WTC11 (cell line): ENCODE results near the gene DRP2. TPM values are rescaled to one million over a fixed set of nuclear protein-coding genes. Genes with fewer than 3 reads are reported as not detected.

Experiments
- ATAC-seq: fragments of 200-7000 bp; cut with Tn5 transposase; 2 replicates; pipeline ENCODE4 v1.10.0; 2021; ENCODE audit warnings: mild to moderate bottlenecking, moderate library complexity
- CTCF ChIA-PET: fragments of 300-600 bp; sonication (Branson Sonifier 250); formaldehyde crosslinking; loops from one replicate; lab custom pipeline; 2021; ENCODE audit warnings: antibody characterized with exemption; lab: Charles Lee
- POLR2A ChIA-PET: fragments of 350-600 bp; sonication (Branson Sonifier 250); formaldehyde crosslinking; loops from one replicate; lab custom pipeline; 2021; ENCODE audit warnings: antibody characterized with exemption; lab: Charles Lee
- DNase-seq: peaks from one replicate; pipeline ENCODE4 v3.0.0; 2021; ENCODE audit warnings: low spot score
- H3K27ac Mint-ChIP-seq: 2 replicates; pipeline ENCODE4 v1.8.0; 2021; ENCODE audit warnings: mixed read lengths
- H3K27me3 Mint-ChIP-seq: 2 replicates; pipeline ENCODE4 v1.8.0; 2021; ENCODE audit warnings: low read depth, mild to moderate bottlenecking, moderate library complexity, mixed read lengths
- H3K36me3 Mint-ChIP-seq: 2 replicates; pipeline ENCODE4 v1.8.0; 2021; ENCODE audit warnings: mixed read lengths
- H3K4me1 Mint-ChIP-seq: 2 replicates; pipeline ENCODE4 v1.8.0; 2022; ENCODE audit warnings: mixed read lengths
- H3K4me3 Mint-ChIP-seq: 2 replicates; pipeline ENCODE4 v1.8.0; 2021; ENCODE audit warnings: mild to moderate bottlenecking, moderate library complexity, mixed read lengths
- H3K9me3 Mint-ChIP-seq: 2 replicates; pipeline ENCODE4 v1.8.0; 2021; ENCODE audit warnings: mixed read lengths
- ELF4 ChIP-seq: sonication (generic); formaldehyde crosslinking; IDR thresholded peaks from 2 replicates; pipeline ENCODE4 v1.8.1; 2022; ENCODE audit warnings: low read depth, mild to moderate bottlenecking, moderate library complexity, missing genetic modification reagents
- ESRRA ChIP-seq: sonication (generic); formaldehyde crosslinking; IDR thresholded peaks from 2 replicates; pipeline ENCODE4 v1.8.1; 2022; ENCODE audit warnings: mild to moderate bottlenecking, missing genetic modification reagents, borderline replicate concordance
- FOXJ3 ChIP-seq: sonication (generic); formaldehyde crosslinking; IDR thresholded peaks from 2 replicates; pipeline ENCODE4 v1.9.0; 2021; ENCODE audit warnings: missing genetic modification reagents, mild to moderate bottlenecking, borderline replicate concordance
- JUN ChIP-seq: sonication (generic); formaldehyde crosslinking; IDR thresholded peaks from 2 replicates; pipeline ENCODE4 v1.8.0; 2023; ENCODE audit warnings: mild to moderate bottlenecking, missing genetic modification reagents
- KAT7 ChIP-seq: sonication (generic); formaldehyde crosslinking; IDR thresholded peaks from 2 replicates; pipeline ENCODE4 v1.8.1; 2023; ENCODE audit warnings: missing genetic modification reagents, mild to moderate bottlenecking, borderline replicate concordance
- MYBL2 ChIP-seq: sonication (generic); formaldehyde crosslinking; IDR thresholded peaks from 2 replicates; pipeline ENCODE4 v1.8.1; 2023; ENCODE audit warnings: mild to moderate bottlenecking, moderate library complexity, missing genetic modification reagents
- NFE2L1 ChIP-seq: sonication (generic); formaldehyde crosslinking; IDR thresholded peaks from 2 replicates; pipeline ENCODE4 v1.8.1; 2023; ENCODE audit warnings: missing genetic modification reagents
- NR1H2 ChIP-seq: sonication (generic); formaldehyde crosslinking; IDR thresholded peaks from 2 replicates; pipeline ENCODE4 v1.9.0; 2021; ENCODE audit warnings: mild to moderate bottlenecking, moderate library complexity, missing genetic modification reagents
- NR2C2 ChIP-seq: sonication (generic); formaldehyde crosslinking; IDR thresholded peaks from 2 replicates; pipeline ENCODE4 v1.8.0; 2022; ENCODE audit warnings: mild to moderate bottlenecking, missing genetic modification reagents
- SMAD4 ChIP-seq: sonication (generic); formaldehyde crosslinking; IDR thresholded peaks from 2 replicates; pipeline ENCODE4 v1.8.0; 2022; ENCODE audit warnings: mild to moderate bottlenecking, missing genetic modification reagents
- SOX15 ChIP-seq: fragments of 250-450 bp; sonication (Bioruptor Pico); IDR thresholded peaks from 2 replicates; pipeline ENCODE4 v1.9.0; 2021; ENCODE audit warnings: mild to moderate bottlenecking
- SP1 ChIP-seq: sonication (generic); formaldehyde crosslinking; conservative IDR thresholded peaks from 2 replicates; pipeline ENCODE4 v1.8.1; 2022; ENCODE audit warnings: missing genetic modification reagents
- TEAD1 ChIP-seq: sonication (generic); formaldehyde crosslinking; IDR thresholded peaks from 2 replicates; pipeline ENCODE4 v1.8.0; 2022; ENCODE audit warnings: mild to moderate bottlenecking, missing genetic modification reagents
- ZNF232 ChIP-seq: sonication (generic); formaldehyde crosslinking; IDR thresholded peaks from 2 replicates; pipeline ENCODE4 v1.8.0; 2022; ENCODE audit warnings: mild to moderate bottlenecking, missing genetic modification reagents
- ZNF396 ChIP-seq: fragments of 250-450 bp; sonication (Bioruptor Pico); IDR thresholded peaks from 2 replicates; pipeline ENCODE4 v1.8.0; 2021; ENCODE audit warnings: mild to moderate bottlenecking, moderate library complexity, borderline replicate concordance
- ZNF416 ChIP-seq: fragments of 250-450 bp; sonication (Bioruptor Pico); IDR thresholded peaks from 2 replicates; pipeline ENCODE4 v1.9.0; 2021; ENCODE audit warnings: mild to moderate bottlenecking, inconsistent platforms
- total RNA-seq: library from RNA; stranded (reverse); gene quantifications from 3 replicates; pipeline ENCODE4 v1.2.3, GENCODE V29; 2021
- TF ChIP-seq, protein P1 (sequence below): sonication (generic); formaldehyde crosslinking; IDR thresholded peaks from 2 replicates; pipeline ENCODE4 v1.8.1; 2022; ENCODE audit warnings: low read depth, mild to moderate bottlenecking, moderate library complexity, missing genetic modification reagents, borderline replicate concordance
- TF ChIP-seq, protein P2 (sequence below): sonication (generic); formaldehyde crosslinking; IDR thresholded peaks from 2 replicates; pipeline ENCODE4 v1.8.1; 2023; ENCODE audit warnings: mild to moderate bottlenecking, moderate library complexity, missing genetic modification reagents
- TF ChIP-seq, protein P3 (sequence below): sonication (generic); formaldehyde crosslinking; IDR thresholded peaks from 2 replicates; pipeline ENCODE4 v1.8.0; 2022; ENCODE audit warnings: mild to moderate bottlenecking, missing genetic modification reagents
- TF ChIP-seq, protein P4 (sequence below): sonication (generic); formaldehyde crosslinking; IDR thresholded peaks from 2 replicates; pipeline ENCODE4 v1.8.1; 2022; ENCODE audit warnings: missing genetic modification reagents, borderline replicate concordance
- TF ChIP-seq, protein P5 (sequence below): sonication (generic); formaldehyde crosslinking; conservative IDR thresholded peaks from 2 replicates; pipeline ENCODE4 v1.8.1; 2022; ENCODE audit warnings: mild to moderate bottlenecking, missing genetic modification reagents
- TF ChIP-seq, protein P6 (sequence below): fragments of 250-450 bp; sonication (Bioruptor Pico); IDR thresholded peaks from 2 replicates; pipeline ENCODE4 v2.1.2; 2022; ENCODE audit warnings: mild to moderate bottlenecking, moderate library complexity
- TF ChIP-seq, protein P7 (sequence below): sonication (generic); formaldehyde crosslinking; IDR thresholded peaks from 2 replicates; pipeline ENCODE4 v1.8.0; 2022; ENCODE audit warnings: mild to moderate bottlenecking, missing genetic modification reagents

Gene DRP2
- total RNA-seq, 1 experiment from 2014 or later, result 0.52 TPM

DNA sequence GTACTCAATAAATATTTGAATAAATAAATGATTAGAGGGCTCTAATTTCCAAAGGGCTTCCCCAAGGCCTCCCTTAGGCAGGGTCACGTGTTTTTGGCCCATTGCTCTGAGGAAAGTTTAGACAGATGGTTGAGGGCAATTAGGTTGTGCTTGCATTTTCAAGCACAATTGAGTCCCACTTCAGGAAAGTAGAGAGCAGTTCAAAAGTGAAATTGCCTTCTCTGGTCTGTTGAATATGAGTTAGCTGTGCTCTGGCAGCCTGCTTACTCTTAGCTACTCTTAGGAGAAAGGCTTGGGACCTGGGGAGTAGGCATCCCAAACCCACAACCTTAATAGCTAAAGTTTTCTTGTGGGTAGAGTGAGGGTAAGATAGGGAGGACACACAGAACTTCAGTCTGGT is 9.0 kb upstream of the DRP2 start:
- POLR2A ChIA-PET, result no interaction called here
- DNase-seq, result no peak
- no peaks in the 10 kb centered on the region for H3K27me3 Mint-ChIP-seq
- TF ChIP-seq KAT7 (CRISPR knock-in tag) (no peak), ELF4 (CRISPR knock-in tag) (no peak), NFE2L1 (CRISPR knock-in tag) (no peak), ZNF416 (CRISPR knock-in tag) (no peak), SP1 (no peak), ESRRA (CRISPR knock-in tag) (no peak), MYBL2 (CRISPR knock-in tag) (no peak), TEAD1 (no peak), SOX15 (no peak), NR1H2 (CRISPR knock-in tag) (no peak)
- TF ChIP-seq, protein P1, sequence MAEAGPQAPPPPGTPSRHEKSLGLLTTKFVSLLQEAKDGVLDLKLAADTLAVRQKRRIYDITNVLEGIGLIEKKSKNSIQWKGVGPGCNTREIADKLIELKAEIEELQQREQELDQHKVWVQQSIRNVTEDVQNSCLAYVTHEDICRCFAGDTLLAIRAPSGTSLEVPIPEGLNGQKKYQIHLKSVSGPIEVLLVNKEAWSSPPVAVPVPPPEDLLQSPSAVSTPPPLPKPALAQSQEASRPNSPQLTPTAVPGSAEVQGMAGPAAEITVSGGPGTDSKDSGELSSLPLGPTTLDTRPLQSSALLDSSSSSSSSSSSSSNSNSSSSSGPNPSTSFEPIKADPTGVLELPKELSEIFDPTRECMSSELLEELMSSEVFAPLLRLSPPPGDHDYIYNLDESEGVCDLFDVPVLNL (CRISPR knock-in tag), result no peak
- TF ChIP-seq, protein P2, sequence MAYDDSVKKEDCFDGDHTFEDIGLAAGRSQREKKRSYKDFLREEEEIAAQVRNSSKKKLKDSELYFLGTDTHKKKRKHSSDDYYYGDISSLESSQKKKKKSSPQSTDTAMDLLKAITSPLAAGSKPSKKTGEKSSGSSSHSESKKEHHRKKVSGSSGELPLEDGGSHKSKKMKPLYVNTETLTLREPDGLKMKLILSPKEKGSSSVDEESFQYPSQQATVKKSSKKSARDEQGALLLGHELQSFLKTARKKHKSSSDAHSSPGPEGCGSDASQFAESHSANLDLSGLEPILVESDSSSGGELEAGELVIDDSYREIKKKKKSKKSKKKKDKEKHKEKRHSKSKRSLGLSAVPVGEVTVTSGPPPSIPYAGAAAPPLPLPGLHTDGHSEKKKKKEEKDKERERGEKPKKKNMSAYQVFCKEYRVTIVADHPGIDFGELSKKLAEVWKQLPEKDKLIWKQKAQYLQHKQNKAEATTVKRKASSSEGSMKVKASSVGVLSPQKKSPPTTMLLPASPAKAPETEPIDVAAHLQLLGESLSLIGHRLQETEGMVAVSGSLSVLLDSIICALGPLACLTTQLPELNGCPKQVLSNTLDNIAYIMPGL (CRISPR knock-in tag), result no peak
- CTCF ChIA-PET, result interaction anchor here (1.6 kb wide), 1 partner anchor 442 kb away, joined by 3 read pairs; no protein-coding TSS in a partner anchor
- ATAC-seq, result no peak
- H3K4me3 Mint-ChIP-seq, result no peak overlapping the region
- H3K36me3 Mint-ChIP-seq, result no peaks in the 10 kb centered on the region
- H3K9me3 Mint-ChIP-seq, result no peaks in the 10 kb centered on the region
- peaks cover 8% of the 10 kb centered on the region for H3K4me1 Mint-ChIP-seq
- H3K27ac Mint-ChIP-seq, result no peak overlapping the region

DNA sequence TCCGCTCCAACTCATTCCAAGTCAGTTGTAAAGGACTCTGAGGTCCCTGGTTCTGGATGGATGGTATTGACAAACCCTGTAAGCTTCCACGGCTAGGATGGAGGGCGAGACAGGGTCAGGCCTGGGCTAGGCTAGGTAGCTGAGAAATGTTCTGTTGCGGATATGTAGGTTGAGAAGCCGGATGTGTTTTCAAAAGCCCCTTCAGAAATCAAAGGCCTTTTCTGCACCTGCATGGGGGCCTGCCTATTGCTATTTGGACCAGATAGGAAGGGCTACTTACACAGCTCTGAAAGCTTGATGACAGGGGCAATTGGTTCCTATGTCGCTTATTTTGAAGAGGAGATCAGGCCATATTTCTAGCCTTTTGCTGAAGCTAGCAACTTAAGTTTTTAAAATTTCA is 1.9 kb upstream of the DRP2 start:
- ChIA-PET POLR2A (no interaction called here), CTCF (no interaction called here)
- Mint-ChIP-seq H3K9me3 (no peaks in the 10 kb centered on the region), H3K27me3 (no peaks in the 10 kb centered on the region), H3K4me1 (peaks cover 8% of the 10 kb centered on the region), H3K4me3 (no peak overlapping the region), H3K36me3 (no peaks in the 10 kb centered on the region), H3K27ac (no peak overlapping the region)
- DNase-seq, result no peak
- ATAC-seq, result no peak
- TF ChIP-seq SMAD4 (CRISPR knock-in tag) (no peak), NR2C2 (CRISPR knock-in tag) (no peak), ESRRA (CRISPR knock-in tag) (no peak), ZNF396 (CRISPR knock-in tag) (no peak), FOXJ3 (CRISPR knock-in tag) (no peak), MYBL2 (CRISPR knock-in tag) (no peak), JUN (CRISPR knock-in tag) (no peak), ZNF232 (no peak)
- TF ChIP-seq, protein P3, sequence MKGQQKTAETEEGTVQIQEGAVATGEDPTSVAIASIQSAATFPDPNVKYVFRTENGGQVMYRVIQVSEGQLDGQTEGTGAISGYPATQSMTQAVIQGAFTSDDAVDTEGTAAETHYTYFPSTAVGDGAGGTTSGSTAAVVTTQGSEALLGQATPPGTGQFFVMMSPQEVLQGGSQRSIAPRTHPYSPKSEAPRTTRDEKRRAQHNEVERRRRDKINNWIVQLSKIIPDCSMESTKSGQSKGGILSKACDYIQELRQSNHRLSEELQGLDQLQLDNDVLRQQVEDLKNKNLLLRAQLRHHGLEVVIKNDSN (CRISPR knock-in tag), result no peak
- TF ChIP-seq, protein P4, sequence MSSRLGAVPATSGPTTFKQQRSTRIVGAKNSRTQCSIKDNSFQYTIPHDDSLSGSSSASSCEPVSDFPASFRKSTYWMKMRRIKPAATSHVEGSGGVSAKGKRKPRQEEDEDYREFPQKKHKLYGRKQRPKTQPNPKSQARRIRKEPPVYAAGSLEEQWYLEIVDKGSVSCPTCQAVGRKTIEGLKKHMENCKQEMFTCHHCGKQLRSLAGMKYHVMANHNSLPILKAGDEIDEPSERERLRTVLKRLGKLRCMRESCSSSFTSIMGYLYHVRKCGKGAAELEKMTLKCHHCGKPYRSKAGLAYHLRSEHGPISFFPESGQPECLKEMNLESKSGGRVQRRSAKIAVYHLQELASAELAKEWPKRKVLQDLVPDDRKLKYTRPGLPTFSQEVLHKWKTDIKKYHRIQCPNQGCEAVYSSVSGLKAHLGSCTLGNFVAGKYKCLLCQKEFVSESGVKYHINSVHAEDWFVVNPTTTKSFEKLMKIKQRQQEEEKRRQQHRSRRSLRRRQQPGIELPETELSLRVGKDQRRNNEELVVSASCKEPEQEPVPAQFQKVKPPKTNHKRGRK (CRISPR knock-in tag), result no peak
- TF ChIP-seq, protein P5, sequence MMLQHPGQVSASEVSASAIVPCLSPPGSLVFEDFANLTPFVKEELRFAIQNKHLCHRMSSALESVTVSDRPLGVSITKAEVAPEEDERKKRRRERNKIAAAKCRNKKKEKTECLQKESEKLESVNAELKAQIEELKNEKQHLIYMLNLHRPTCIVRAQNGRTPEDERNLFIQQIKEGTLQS (CRISPR knock-in tag), result no peak
- TF ChIP-seq, protein P6, sequence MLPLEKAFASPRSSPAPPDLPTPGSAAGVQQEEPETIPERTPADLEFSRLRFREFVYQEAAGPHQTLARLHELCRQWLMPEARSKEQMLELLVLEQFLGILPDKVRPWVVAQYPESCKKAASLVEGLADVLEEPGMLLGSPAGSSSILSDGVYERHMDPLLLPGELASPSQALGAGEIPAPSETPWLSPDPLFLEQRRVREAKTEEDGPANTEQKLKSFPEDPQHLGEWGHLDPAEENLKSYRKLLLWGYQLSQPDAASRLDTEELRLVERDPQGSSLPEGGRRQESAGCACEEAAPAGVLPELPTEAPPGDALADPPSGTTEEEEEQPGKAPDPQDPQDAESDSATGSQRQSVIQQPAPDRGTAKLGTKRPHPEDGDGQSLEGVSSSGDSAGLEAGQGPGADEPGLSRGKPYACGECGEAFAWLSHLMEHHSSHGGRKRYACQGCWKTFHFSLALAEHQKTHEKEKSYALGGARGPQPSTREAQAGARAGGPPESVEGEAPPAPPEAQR (CRISPR knock-in tag), result no peak
- TF ChIP-seq, protein P7, sequence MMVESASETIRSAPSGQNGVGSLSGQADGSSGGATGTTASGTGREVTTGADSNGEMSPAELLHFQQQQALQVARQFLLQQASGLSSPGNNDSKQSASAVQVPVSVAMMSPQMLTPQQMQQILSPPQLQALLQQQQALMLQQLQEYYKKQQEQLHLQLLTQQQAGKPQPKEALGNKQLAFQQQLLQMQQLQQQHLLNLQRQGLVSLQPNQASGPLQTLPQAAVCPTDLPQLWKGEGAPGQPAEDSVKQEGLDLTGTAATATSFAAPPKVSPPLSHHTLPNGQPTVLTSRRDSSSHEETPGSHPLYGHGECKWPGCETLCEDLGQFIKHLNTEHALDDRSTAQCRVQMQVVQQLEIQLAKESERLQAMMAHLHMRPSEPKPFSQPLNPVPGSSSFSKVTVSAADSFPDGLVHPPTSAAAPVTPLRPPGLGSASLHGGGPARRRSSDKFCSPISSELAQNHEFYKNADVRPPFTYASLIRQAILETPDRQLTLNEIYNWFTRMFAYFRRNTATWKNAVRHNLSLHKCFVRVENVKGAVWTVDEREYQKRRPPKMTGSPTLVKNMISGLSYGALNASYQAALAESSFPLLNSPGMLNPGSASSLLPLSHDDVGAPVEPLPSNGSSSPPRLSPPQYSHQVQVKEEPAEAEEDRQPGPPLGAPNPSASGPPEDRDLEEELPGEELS (CRISPR knock-in tag), result no peak
- TF ChIP-seq, protein P2 (CRISPR knock-in tag), result no peak
